Measurements from ENCODE around the gene ALDH18A1. TPM values are rescaled to one million over a fixed set of nuclear protein-coding genes. Genes with fewer than 3 reads are reported as not detected.
"Not testable (repeated sequence)": the region's sequence is repeated elsewhere in the genome, so short reads cannot be mapped to it uniquely, and the experiment has no call there.

The ALDH18A1 gene
- total and polyA plus RNA-seq, 9 donors, result 13.7 to 65.8 (median 38.7) TPM

DNA sequence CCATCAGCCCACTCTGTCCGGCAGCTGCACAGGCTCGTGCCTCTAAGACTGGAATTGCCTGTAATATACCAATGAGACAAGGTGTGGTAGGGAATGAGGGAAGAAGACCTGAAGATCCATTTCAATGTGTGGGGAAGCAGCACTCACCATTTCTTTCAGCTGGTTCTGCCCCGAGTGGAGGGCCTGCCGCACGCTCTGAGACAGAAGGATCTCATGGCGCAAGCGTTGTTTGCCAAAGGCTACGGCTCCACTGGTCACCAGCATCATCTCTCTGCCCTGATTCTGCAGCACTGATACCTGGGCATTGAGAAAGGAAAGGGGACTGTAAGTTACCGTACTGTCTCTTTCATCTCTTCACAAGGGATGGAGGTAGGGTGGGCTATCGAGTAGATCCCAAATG, 19.4 kb downstream of the ALDH18A1 start:
- no peak for DNase-seq
- H3K27ac ChIP-seq, result no peak overlapping the region
- intact Hi-C loops (cut with DNase I), result no loop called here
- 91 to 94% (median 93%) methylated on average over 10 of the region's 10 CpGs for WGBS, 3 donors
- H3K4me3 ChIP-seq, result no peak overlapping the region
- TF ChIP-seq EP300 (IDR thresholded peaks at IDR 0.05) (no peak), POLR2A (IDR thresholded peaks at IDR 0.05) (no peak), CTCF (IDR thresholded peaks at IDR 0.05) (no peak)
- no peaks in the 10 kb centered on the region for H3K27me3 ChIP-seq
- no peaks in the 10 kb centered on the region for H3K4me1 ChIP-seq (ENCODE audit: insufficient read depth)
- no peaks in the 10 kb centered on the region for H3K9me3 ChIP-seq
- H3K36me3 ChIP-seq, result no peaks in the 10 kb centered on the region

DNA sequence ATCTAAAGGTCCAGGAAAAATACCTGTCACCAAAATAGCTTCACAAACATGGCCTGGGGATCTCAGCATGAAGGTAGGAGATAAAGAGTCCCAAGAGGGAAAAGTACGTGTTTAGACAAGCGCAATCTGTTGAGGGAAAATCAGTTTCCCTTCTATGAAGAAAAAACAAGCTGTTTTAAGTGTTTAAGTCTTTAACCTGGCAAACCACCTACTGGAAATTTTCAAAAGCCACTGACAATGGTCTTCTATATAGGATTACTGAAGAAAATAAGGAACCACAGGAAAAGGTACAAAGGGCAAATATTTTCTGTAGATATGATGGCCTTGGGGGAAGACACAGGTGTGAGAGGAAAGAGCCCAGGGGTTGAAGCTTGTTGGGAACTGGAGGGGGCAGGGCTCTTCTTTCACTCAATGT, 21.2 kb downstream of the ALDH18A1 start:
- no peaks in the 10 kb centered on the region for H3K4me1 ChIP-seq (ENCODE audit: insufficient read depth)
- no peak for DNase-seq
- no peaks in the 10 kb centered on the region for H3K36me3 ChIP-seq
- H3K9me3 ChIP-seq, result no peaks in the 10 kb centered on the region
- intact Hi-C loops (cut with DNase I), result no loop called here
- TF ChIP-seq CTCF (IDR thresholded peaks at IDR 0.05) (no peak), POLR2A (IDR thresholded peaks at IDR 0.05) (no peak), EP300 (IDR thresholded peaks at IDR 0.05) (no peak)
- WGBS, 3 donors, result 80 to 84% (median 83%) methylated on average over 2 of the region's 2 CpGs
- H3K4me3 ChIP-seq, result no peak overlapping the region
- no peaks in the 10 kb centered on the region for H3K27me3 ChIP-seq
- H3K27ac ChIP-seq, result no peak overlapping the region

- Histone ChIP-seq H3K36me3 (no peaks in the 10 kb centered on the region), H3K4me1 (ENCODE audit: insufficient read depth) (no peaks in the 10 kb centered on the region), H3K9me3 (no peaks in the 10 kb centered on the region), H3K27ac (no peak overlapping the region), H3K27me3 (no peaks in the 10 kb centered on the region), H3K4me3 (no peak overlapping the region)
- DNase-seq, result no peak
- WGBS, 3 donors, result 91 to 100% (median 93%) methylated on average over 1 of the region's 1 CpG
- no peak for TF ChIP-seq CTCF (IDR thresholded peaks at IDR 0.05)
- intact Hi-C loops (cut with DNase I), result no loop called here
Observed at GRCh38 chr10:95628786-95629185, 27.7 kb downstream of the ALDH18A1 start.

DNA sequence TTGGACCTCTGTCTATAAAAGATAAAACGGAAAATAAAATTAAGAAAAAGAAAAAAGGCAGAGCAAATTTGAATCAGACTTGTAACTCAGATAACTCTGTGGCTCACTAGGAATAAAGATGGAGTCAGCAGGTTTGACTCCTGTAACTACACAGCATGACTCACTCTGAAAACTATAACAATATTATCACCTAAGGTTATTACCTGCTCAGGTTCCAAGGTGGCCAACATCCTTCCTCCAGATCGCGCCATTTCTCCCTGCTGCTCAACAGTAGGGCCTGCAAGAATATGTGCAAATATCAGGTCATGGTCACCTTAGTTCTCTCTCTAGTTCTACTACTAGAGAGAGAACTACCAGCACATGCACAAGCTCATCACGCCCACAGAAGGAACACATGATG, 30.0 kb downstream of the ALDH18A1 start:
- DNase-seq, result no peak
- H3K4me1 ChIP-seq (ENCODE audit: insufficient read depth), result no peaks in the 10 kb centered on the region
- no peak overlapping the region for H3K4me3 ChIP-seq
- H3K27ac ChIP-seq, result no peak overlapping the region
- intact Hi-C loops (cut with DNase I), result no loop called here
- TF ChIP-seq POLR2A (IDR thresholded peaks at IDR 0.05), result no peak
- TF ChIP-seq CTCF (IDR thresholded peaks at IDR 0.05), result no peak
- no peak for TF ChIP-seq EP300 (IDR thresholded peaks at IDR 0.05)
- no peaks in the 10 kb centered on the region for H3K27me3 ChIP-seq
- no peaks in the 10 kb centered on the region for H3K9me3 ChIP-seq
- WGBS, 3 donors, result 92 to 96% (median 92%) methylated on average over 4 of the region's 4 CpGs
- no peaks in the 10 kb centered on the region for H3K36me3 ChIP-seq

GRCh38 chr10:95620415-95620814, 36.1 kb downstream of the ALDH18A1 start:
- H3K36me3 ChIP-seq; H3K9me3 ChIP-seq; H3K27ac ChIP-seq; DNase-seq; intact Hi-C loops (cut with DNase I); H3K27me3 ChIP-seq; H3K4me1 ChIP-seq (ENCODE audit: insufficient read depth); H3K4me3 ChIP-seq: not testable (repeated sequence)
- WGBS, 3 donors, result 93 to 95% (median 95%) methylated on average over 5 of the region's 5 CpGs

Data from ovary (tissue), 9 donors.